ENCODE measurements around the gene HS3ST2. TPM values are rescaled to one million over a fixed set of nuclear protein-coding genes. Genes with fewer than 3 reads are reported as not detected.

The HS3ST2 gene
- total and polyA plus RNA-seq, 12 donors: 0.04 to 0.66 (median 0.32) TPM; not detected in 1

- 72 to 84% methylated on average over 6 of the region's 6 CpGs for WGBS, 2 donors
- H3K4me1 ChIP-seq: peaks cover 0 to 16% (median 0%) of the 10 kb centered on the region in 9 donors
- H3K4me3 ChIP-seq: no peak overlapping the region
- H3K27ac ChIP-seq: no peak overlapping the region
- H3K27me3 ChIP-seq: peaks cover 0 to 6% (median 0%) of the 10 kb centered on the region in 7 donors
- TF ChIP-seq, protein P1, sequence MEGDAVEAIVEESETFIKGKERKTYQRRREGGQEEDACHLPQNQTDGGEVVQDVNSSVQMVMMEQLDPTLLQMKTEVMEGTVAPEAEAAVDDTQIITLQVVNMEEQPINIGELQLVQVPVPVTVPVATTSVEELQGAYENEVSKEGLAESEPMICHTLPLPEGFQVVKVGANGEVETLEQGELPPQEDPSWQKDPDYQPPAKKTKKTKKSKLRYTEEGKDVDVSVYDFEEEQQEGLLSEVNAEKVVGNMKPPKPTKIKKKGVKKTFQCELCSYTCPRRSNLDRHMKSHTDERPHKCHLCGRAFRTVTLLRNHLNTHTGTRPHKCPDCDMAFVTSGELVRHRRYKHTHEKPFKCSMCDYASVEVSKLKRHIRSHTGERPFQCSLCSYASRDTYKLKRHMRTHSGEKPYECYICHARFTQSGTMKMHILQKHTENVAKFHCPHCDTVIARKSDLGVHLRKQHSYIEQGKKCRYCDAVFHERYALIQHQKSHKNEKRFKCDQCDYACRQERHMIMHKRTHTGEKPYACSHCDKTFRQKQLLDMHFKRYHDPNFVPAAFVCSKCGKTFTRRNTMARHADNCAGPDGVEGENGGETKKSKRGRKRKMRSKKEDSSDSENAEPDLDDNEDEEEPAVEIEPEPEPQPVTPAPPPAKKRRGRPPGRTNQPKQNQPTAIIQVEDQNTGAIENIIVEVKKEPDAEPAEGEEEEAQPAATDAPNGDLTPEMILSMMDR (IDR thresholded peaks at IDR 0.05): no peak
- H3K36me3 ChIP-seq: no peaks in the 10 kb centered on the region
- no peaks in the 10 kb centered on the region for H3K9me3 ChIP-seq
- intact Hi-C loops (cut with DNase I): no loop called here
- DNase-seq (no peak), ATAC-seq (no peak)
These were observed 29.2 kb upstream of the HS3ST2 start for GRCh38 chr16:22784690-22785214.

DNA sequence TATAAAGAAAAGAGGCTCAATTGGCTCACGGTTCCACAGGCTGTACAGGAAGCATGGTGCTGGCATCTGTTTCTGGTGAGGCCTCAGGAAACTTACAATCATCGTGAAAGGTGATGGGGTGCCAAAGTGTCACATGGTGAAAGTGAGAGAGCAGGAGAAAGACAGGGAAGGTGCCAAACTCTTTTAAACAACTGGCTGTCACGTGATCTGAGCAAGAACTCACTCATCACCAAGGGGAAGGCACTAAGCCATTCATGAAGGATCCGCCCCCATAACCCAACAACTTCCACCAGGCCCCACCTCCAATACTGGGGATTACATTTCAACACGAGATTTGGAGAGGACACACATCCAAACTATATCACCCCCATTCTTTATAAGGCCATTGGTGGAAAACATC lies 28.4 kb upstream of the HS3ST2 start:
- intact Hi-C loops (cut with DNase I): no loop called here
- peaks cover 0 to 16% (median 0%) of the 10 kb centered on the region in 9 donors for H3K4me1 ChIP-seq
- H3K4me3 ChIP-seq: no peak overlapping the region
- H3K9me3 ChIP-seq: no peaks in the 10 kb centered on the region
- TF ChIP-seq, protein P1 (IDR thresholded peaks at IDR 0.05): no peak
- no peak overlapping the region for H3K27ac ChIP-seq
- H3K36me3 ChIP-seq: no peaks in the 10 kb centered on the region
- DNase-seq (no peak), ATAC-seq (no peak)
- H3K27me3 ChIP-seq: peaks cover 0 to 6% (median 0%) of the 10 kb centered on the region in 7 donors
- 59 to 62% methylated on average over 5 of the region's 5 CpGs for WGBS, 2 donors

- TF ChIP-seq, protein P1 (IDR thresholded peaks at IDR 0.05): no peak
- intact Hi-C loops (cut with DNase I): no loop called here
- Histone ChIP-seq H3K4me3 (no peak overlapping the region), H3K27me3 (peaks cover 0 to 6% (median 0%) of the 10 kb centered on the region in 7 donors), H3K4me1 (peaks cover 0 to 16% (median 0%) of the 10 kb centered on the region in 9 donors), H3K9me3 (no peaks in the 10 kb centered on the region), H3K27ac (no peak overlapping the region), H3K36me3 (no peaks in the 10 kb centered on the region)
- WGBS, 2 donors: 89 to 94% methylated on average over 2 of the region's 2 CpGs
- DNase-seq: no peak
- no peak for ATAC-seq
These were observed 27.7 kb upstream of the HS3ST2 start for GRCh38 chr16:22786284-22786683.

DNA sequence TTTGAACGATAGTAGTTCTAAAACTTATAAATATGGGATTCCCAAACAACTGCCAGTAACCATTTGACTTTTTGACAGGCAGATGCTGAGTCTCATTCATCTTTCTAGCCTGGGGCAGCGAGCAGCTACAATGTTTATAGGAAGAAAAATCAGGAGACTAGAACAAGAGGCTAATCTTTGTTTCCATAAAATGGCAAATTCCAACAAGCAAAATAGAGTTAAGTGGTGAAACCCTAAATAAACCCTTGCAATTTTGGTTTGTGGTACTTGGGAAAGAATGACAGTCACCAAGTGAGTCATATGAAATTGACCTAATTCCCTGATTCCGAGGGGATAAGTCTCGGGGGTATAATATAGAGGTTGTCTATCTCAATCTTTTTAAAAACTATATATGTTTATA lies 27.3 kb upstream of the HS3ST2 start:
- TF ChIP-seq, protein P1 (IDR thresholded peaks at IDR 0.05): no peak
- Histone ChIP-seq H3K4me1 (peaks cover 0 to 16% (median 0%) of the 10 kb centered on the region in 9 donors), H3K9me3 (no peaks in the 10 kb centered on the region), H3K4me3 (no peak overlapping the region), H3K36me3 (no peaks in the 10 kb centered on the region), H3K27me3 (peaks cover 0 to 6% (median 0%) of the 10 kb centered on the region in 7 donors), H3K27ac (no peak overlapping the region)
- intact Hi-C loops (cut with DNase I): no loop called here
- DNase-seq (no peak), ATAC-seq (no peak)
- 77 to 80% methylated on average over 4 of the region's 4 CpGs for WGBS, 2 donors
